ENCODE results near the gene TXNIP.

TXNIP gene

GRCh38 chr1:146012703-146013558, 16.6 kb upstream of the TXNIP start:
- DNase-seq = peak in 13 of 56 donors; percentile 8 to 54 (median 21)

GRCh38 chr1:146010126-146010738, 13.9 kb upstream of the TXNIP start:
- no peak for DNase-seq

DNA sequence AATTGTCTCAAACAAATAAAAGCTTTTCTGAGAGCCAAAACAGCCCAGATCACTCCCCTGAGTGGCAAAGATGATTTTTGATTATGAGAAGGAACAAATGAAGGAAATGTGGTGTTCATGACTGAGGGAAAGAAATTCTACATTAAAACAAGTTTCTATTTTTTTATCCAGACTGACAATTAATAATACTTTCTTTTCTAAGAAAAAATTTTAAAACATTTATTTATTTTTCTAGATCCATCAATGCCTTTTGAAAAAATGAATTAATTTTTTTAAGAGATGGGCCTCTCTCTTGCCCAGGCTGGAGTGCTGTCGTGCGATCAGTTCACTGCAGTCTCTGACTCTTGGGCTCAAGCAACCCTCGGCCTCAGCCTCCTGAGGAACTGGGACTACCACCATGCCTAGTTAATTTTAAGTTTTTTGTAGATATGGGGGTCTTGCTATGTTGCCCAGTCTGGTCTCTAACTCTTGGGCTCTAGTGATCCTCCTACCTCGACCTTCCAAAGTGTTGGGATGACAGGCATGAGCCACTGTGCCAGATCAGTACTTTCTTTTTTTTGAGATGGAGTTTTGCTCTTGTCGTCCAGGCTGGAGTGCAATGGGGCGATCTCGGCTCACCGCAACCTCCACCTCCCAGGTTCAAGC, 11.2 kb upstream of the TXNIP start:
- no peak for DNase-seq

DNA sequence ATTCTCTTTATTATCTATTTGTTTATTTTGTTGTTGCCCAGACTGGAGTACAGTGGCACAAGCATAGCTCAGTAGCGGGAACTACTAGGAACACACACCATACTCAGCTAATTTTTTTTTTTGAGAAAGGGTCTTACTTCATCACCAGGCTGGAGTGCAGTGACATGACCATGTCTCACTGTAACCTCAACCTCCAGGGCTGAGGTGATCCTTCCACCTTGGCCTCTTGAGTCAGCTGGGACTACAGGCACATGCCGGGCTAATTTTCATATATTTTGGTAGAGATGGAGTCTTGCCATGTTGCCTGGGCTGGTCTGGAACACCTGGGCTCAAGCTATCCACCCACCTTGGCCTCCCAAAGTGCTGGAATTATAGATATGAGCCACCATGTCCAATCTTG, 5.3 kb upstream of the TXNIP start:
- no peak for DNase-seq

- DNase-seq = peak in 1 of 56 donors; percentile 51
These were observed 3.1 kb upstream of the TXNIP start for GRCh38 chr1:145999321-146000024.

GRCh38 chr1:145997718-145998023, 1.3 kb upstream of the TXNIP start:
- DNase-seq = no peak

GRCh38 chr1:145997016-145997717, 788 bp upstream of the TXNIP start:
- DNase-seq = peak in 9 of 56 donors; percentile 14 to 71 (median 52)

GRCh38 chr1:145995964-145996432, 381 bp downstream of the TXNIP start:
- DNase-seq = peak in 7 of 56 donors; percentile 7 to 25 (median 15)

DNA sequence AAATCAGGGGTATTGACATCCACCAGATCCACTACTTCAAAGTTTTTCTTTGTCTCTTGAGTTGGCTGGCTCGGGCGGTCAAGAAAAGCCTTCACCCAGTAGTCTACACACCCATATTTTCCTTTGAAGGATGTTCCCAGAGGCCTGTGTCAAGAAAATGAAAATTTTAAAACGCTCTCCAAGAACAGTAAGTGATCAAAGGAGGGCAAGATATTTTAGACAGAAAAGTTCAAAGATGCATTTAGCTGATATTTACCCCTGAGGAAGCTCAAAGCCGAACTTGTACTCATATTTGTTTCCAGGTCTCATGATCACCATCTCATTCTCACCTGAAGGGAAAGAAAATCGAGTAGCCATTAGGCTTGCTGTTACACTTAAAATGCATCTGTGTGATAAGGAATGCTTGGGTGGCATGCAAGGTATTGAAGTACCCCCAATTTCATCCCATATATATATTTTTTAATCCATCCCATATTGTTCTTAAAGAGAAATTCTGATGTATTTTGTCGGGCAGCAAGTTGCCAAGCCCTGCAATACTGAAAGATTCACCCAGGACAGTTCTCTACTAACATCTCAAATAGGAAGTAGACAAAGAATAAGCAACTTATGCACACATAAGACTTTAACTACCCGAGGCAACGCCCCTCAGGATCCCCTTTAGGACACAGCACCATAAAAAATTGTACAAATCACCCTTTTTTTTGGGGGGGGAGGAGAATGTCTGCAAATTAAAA, 1.1 kb downstream of the TXNIP start:
- no peak for DNase-seq

GRCh38 chr1:145994391-145995120, 1.8 kb downstream of the TXNIP start:
- peak in 3 of 56 donors; percentile 9 to 16 (median 12) for DNase-seq

GRCh38 chr1:145993618-145994390, 2.6 kb downstream of the TXNIP start:
- DNase-seq = no peak

DNA sequence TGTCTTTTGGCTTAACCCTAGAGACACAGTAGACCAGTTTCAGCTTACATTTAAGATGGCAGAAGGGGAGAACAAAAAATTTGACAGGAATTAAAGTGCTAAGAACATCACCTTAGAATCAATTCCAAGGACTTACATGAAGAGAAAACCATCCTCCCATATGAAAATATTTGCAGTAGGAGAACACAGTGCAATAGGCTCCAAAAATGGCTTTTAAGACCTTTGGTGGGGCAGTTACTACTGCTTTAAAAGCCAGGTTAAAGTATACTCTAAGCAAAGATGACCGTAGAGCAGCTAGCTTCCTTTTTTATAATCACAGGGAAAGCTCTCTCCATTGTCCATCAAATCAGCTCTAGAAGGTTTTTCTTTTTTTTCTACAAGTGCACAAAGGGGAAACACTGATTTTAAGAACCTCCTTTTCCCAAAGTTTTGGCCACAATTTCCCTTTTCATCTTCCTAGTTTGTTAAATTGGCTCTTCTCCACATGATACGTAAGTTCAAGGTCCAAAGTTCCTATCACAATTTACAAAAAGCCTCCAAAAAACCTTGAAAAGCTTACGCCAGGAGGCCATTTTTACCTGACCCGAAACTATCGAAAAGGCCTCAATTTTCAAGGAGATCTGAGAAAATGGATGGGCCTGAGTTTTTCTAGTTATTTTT, 3.3 kb downstream of the TXNIP start:
- no peak for DNase-seq

DNA sequence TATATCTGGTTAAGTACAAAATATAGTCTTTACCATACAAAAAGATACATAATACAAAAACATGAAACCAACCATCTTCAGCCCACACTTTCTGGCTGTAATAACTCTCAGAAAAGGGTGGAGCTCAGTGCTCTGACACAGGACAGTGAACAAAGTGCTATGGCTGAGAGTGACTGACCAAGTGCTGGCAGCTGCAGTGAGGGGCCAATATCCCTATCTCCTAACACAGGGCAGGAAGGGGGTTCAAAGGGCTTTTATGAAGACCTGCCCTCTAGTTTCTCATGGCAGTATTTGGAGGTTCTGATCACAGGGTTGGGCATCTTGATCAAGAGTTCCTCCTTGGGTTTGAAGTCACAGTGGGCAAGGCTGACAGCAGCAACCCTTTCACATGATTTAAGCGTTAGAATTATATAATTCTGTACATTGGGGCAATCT, 3.9 kb downstream of the TXNIP start:
- no peak for DNase-seq

DNA sequence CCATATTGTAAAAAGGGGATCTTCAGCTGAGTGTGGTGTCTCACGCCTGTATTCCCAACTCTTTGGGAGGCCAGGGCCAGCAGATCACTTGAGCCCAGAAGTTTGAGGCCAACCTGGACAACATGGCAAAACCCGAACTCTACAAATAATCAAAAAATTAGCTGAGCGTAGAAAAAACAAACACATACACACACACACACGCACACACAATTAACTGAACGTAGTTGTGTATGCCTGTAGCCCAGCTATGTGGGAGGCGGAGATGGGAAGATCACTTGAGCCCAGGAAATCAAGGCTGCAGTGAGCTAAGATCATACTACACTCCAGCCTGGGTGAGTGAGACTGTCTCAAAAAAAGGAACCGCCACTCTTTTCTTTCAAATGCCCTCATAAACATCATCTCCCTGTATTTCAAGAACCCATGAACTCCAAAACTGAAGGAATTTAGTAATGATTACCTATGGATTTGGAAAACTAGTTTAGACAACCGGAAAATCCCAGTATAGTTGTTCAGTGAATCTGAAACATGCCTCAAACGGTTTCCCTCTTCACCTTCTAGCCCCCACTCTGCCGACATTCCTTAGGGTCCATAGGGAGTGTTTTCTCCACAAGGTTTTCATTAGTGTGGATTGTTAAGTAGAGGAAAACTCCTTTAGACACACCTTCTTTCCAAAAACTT, 4.5 kb downstream of the TXNIP start:
- no peak for DNase-seq

GRCh38 chr1:145990249-145990855, 6.0 kb downstream of the TXNIP start:
- DNase-seq = no peak

DNA sequence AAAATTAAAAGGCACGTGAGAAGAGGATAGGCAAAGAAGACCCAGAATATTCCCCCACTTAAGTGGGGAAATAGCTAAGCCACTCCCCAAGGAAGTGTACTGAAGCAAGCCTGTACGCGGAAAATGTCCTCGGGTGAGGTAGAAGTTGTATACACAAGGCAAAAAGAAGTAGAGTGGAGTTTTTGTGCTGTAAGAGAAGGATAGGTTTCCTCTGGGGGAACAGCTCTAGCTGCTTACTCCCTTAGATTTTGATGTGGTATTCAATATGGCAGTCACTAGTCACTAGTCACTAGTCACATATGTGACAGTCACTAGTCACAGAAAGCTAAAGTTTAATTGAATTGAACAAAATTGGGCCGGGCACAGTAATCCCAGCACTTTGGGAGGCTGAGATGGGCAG, 7.6 kb downstream of the TXNIP start:
- no peak for DNase-seq

GRCh38 chr1:145987926-145988325, 8.5 kb downstream of the TXNIP start:
- DNase-seq = no peak
